NCI-H2196 treated with DMSO at 0.1 percent for 48 hours (cell line): ENCODE measurements around the gene PNLIPRP1.

Experiments
- DNase-seq: peaks from one replicate; lab custom pipeline; 2025; ENCODE audit not compliant: unreplicated experiment; lab: John Stamatoyannopoulos, UW

Gene PNLIPRP1

DNA sequence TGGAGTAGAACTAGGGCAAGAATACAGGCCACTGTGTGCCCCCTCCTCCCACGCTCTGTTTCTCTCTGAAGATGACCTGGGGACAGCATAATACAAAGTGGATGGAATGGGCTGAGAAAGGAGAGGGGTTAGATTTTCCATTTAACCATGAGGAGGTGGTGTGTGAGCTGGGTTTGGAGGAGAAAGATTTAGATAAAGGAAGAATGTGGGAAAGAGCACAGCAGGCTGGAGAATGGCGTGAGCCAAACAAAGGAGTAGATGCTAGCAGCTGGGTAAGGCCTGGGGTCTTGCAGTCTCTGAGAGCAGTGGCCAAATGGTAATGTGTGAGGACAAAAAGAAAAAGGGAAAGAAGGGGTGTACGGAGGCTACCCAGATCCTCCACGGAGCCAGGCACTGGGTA, 38.6 kb downstream of the PNLIPRP1 start:
- DNase-seq = no peak

DNA sequence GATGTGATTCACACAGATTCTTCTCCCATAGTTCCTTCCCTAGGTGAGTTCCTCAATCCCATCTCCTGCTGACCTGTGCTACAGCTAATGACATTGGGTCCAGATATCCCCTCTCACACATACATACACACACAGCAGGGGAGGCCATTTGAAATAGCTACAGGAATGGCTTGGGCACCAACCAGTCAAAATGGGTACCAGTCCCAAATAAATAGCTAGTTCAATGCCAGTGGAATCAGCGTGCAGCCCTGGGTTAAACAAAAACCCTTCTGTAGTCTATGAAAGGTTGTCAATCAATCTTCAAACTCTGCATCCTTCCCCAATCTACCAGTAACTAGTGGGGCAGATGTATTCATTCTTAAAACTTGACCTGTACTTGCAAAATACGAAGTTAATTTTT, 39.3 kb downstream of the PNLIPRP1 start:
- no peak for DNase-seq

DNA sequence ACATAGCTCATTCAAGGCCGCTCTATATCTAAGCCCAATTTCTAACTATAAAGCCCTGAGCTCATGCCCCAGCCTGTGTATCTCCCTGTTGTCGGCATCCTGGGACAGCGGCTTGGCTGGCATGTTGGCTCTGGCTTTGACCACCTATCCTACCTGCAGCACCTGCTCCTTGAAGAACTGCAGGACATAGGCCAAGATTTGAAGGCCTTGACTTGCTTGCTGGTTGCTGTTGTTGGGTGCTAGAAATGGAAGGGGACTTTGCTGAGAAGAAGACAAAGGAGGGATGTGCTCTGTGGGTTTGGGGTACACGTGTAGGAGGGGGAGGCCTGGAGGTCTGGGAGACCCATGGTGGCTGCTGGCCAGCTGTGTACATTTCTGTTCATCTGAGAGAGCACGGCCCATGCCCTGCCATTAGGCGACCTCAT, 41.1 kb downstream of the PNLIPRP1 start:
- DNase-seq = no peak

DNA sequence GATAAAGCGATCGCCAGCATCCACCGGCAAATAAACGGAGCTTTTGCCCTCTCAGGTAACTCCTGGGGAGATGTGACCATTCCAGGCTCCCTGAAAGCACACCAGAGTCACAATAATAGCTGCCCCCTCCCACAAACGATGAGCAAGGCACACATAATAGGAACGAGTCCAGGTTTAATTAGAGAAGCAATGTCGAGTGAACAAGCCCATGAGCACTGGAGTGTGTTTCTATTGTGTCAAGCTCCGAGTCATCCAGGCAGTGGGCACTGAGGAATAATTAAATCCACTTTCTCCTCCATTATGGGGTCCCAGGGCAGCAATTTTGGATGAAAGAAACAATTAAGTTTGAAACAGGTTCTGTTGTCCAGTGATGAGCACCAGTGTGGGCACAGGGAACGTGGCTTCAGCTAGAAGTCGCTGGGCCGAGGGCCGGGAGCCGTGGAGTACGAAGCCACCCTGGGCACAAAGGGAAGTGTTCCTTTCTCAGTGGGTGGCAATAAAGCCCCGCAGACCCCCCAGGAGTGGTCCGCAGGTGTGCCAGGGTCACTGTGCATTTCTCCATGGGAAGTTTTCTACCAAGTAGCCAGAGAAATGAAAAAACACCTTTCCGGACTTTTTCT, 41.9 kb downstream of the PNLIPRP1 start:
- DNase-seq = no peak

DNA sequence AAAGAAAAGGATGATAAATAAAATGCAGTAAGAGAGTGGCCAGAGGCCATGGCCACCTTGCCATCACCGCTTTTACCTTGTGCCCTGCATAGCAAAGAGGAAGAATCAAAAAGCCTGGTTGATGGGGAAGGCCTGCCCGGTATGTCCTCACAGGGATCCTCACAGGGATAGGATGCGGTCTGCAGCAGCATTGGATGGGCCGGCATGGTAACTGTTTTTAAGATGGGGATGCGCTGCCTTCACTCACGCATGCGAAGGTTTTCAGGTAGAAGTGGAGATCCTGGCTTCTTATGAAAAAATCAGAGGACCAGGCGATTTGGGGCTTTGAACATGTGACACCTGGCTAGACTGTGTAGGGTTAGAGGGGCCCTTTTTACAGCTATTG, 42.4 kb downstream of the PNLIPRP1 start:
- DNase-seq = no peak

DNA sequence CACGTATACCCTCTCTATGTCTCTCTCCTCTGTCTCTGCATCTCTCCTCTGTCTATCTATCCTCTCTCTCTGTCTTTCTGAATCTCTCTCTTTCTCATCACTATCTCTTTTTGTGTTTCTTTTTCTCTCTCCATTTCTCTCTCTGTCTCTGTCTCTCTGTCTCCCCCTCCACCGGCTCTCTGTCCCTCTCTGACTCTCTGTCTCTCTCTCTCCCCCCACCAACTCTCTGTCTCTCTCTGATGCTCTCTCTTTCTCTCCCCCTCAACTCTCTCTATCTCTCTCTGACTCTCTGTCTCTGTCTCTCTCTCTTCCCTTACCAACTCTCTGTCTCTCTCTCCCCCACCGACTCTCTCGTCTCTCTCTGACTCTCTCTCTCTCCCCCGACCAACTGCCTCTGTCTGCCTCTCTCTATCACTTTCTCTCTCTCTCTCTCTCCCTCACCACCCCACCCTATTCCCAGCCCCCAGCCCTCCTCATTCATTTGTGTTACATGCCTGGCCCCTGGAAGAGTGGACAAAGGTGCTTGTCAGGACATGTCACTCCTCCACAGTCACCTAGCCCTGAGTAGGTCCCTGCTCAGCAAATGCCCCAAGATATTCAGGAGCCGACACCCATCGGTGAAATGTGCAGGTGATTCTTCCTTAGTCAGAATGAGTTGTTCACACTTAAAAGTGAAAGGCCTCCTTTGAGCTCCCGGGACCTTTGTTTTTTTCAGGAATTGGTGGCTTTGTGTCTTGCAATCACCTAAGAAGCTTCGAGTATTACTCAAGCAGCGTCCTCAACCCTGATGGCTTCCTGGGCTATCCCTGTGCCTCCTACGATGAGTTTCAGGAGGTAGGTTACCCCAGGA, 43.6 kb downstream of the PNLIPRP1 start:
- no peak for DNase-seq

DNA sequence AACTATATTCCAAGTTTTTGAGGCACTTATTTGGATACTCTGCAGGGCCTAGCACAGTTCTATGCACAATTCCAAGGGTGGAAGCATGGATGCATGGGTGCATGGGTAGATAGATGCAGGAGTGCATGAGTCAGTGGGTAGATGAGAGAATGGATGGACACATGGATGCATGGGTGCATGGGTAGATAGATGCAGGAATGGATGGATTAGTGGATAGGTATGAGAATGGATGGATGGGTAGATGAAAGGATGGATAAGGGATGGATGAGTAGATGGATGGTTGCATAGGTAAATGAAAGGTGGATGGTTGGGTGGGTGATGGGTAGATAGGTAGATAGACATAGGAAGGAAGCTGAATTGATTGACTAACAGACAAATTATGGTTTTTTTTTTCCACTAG, 45.6 kb downstream of the PNLIPRP1 start:
- no peak for DNase-seq

DNA sequence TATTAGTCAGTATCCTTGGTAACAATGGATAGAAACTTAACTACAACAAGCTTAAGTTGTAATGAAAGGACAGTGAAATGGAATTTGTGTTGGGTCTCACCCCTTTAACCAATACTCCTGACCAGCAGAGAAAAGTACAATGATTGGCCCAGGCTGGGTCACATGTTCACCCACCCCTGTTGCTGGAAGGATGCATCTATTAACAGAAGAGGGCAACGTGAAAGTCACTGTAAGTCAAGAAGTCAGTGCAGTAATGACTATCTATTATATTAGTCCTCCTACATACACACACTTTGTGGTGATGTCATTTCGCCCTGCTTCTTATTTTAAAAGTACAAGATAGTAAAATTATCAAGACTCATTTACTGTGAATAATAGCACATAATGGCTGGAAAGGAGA, 46.2 kb downstream of the PNLIPRP1 start:
- no peak for DNase-seq

DNA sequence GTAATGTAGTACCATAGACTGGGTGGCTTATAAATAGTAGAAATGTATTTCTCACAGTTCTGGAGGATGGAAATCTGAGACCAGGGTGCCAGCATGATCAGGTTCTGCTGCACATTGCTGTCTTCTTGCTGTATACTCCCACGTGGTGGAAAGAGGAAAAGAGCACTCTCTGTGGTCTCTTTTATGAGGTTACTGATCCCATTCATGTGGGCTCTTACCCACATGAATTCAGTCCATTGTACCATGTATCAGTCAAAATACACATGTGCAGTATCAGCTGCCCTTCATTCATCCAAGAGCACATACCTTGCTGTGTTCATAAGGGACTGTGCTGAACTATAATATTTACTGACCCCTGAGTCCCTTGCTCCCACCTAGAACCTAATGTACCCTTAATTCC, 47.1 kb downstream of the PNLIPRP1 start:
- no peak for DNase-seq

DNA sequence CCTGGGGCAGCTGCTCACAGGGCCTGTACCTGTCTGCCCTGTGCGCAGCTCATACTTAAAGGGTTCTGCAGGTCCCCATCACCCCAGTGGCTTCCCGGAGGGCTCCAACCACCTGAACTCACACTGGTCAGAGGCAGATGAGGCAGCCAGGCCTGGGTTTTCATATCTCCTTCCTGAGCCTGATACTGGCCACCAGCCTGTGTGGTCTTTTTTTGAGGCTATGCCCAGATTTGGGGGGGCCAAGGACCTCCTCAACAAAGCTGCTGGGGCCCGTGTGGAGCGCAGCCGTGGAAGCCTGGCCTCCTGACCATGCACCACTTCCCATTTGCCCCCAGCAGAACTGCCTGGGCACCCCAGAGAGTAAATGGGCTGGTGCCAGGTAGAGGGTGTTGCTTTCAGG, 55.7 kb downstream of the PNLIPRP1 start:
- DNase-seq = no peak

DNA sequence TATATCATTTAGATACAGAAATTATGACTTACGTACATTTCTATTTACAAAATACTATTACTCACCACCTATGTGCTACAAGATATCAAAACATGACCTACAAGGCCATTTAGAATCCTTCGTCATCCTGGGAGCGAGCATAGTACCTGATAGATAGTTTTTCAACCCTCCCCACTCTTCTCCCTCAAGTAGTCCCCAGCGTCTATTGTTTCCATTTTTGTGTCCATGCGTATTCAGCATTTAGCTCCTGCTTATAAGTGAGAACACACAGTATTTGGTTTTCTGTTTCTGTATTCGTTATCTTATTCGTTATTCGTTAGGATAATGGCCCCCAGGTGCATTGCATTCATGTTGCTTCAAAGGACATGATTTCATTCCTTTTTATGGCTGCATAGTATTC, 58.1 kb downstream of the PNLIPRP1 start:
- DNase-seq = no peak

DNA sequence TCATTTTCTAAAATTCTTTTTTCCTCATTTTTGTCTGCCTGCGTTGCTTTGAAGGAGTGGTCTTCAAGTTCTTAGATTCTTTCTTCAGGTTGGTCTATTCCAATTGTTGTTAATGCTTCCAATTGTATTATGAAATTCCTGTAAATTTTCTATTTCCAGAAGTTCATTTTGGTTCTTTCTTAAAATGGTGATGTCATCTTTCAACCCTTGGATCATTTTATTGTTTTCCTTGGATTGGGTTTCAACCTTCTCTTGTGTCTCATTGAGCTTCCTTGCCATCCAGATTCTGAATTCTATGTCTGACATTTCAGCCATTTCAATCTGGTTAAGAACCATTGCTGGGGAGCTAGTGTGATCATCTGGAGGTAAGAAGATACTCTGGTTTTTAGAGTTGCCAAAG, 63.1 kb downstream of the PNLIPRP1 start:
- no peak for DNase-seq

DNA sequence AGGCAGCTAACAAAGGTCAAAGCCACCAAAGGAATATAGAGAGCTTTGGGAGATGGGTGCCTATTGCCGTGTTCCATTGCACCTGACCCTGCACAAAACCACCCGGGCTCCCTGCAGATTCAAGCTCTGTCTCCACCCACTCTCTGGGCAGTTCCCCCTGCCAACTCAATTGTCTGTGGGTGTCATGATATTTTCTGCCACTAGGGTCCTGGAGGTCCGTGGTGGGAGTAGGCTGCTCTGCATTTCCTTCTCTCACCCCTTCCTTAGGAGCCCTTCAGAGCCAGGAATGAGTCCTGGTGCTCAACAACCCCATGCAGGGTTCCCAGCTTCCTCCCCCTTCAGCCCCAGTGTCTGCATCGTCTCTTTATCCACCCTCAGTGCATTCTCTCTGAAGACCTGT, 64.1 kb downstream of the PNLIPRP1 start:
- DNase-seq = no peak

DNA sequence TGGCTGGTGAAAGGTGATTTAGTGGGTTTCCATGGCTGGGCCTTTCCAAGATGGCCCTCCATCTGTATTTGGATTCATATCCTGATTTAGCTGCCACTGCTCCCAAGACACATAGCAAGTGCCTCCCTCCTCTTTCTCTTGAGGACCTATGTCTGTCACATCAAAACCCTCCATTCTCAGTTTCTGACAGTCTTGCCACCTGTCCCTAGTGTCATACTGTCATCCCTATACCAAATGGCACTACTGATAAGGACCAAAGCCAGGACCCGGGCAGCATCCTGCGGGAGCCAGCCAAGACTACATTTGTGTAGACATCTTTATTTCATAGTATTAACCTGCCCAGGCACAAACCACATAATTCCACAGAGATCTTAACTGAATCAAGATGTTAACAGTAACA, 64.8 kb downstream of the PNLIPRP1 start:
- DNase-seq = no peak

DNA sequence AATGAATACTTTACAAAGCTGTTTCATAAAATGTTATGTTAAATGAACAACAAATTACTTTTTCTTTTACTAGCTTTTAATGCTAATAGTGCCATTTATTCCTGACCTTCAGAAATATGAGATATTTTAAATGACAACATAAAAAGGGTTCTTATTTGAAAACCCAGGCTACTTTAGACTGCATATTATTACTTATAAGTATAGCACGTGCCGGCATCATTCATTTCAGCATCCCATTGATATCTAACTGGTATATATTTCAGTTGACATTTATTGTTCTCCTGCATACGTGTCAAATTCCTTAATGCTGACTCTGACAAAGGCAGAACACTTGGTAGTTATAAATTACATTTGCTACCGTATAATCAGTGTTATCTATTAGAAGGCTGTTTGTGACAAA, 65.3 kb downstream of the PNLIPRP1 start:
- no peak for DNase-seq

DNA sequence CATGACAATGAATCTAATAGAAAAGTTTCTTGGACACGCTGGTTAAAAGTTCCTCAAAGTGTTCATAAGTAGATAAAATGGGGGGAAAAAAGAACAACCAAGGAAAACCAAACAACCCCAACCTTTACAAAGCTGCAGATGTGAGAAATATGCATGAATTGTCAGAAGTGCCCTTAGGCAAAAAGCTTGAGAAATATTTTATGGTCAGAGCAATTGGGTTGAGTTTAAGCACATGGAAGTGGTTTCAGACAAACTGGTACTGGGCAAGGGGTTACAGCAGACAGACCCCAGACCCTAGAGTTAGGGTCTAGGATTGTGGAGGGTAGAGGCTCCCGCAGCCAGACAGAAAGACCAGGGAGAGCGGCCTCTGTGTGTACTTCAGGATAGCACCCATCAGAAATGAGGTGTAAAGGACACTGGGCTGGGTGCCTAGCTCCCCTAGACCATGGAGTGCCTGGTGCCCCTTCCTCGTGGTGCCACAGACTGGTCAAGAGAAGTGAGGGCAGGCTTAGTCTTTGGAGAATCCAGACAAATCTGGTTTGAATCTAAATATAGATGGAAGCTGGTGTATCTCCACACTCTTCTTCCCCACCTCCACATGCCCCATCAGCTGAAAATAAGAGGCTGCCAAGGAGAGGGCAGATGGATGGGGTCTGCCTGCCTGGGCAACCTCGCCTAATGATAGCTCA, 67.2 kb downstream of the PNLIPRP1 start:
- no peak for DNase-seq
